Natural killer cell treated with Interleukin-12 subunit alpha and Interleukin-12 subunit beta and Interleukin-15 and Interleukin-18, amount 100 ng/mL, for 72 hours (primary cell): ENCODE data around the gene NCOR1. TPM values are rescaled to one million over a fixed set of nuclear protein-coding genes. Genes with fewer than 3 reads are reported as not detected.
A peak's percentile ranks its signal among the peaks of the same experiment; 100 is the strongest.

Source experiments
- ATAC-seq, 2 donors: fragments of 150-1000 bp; cut with Tn5 transposase in 1 of 2; sonication (Bioruptor Pico), chemical (Tn5 transposase) in 1 of 2; 2 replicates each; pipeline ENCODE4 v1.10.0; 2021
- DNase-seq: peaks from one replicate; pipeline ENCODE4 v3.0.0; 2022; ENCODE audit warnings: low spot score
- H3K27ac Mint-ChIP-seq, 2 donors: 1 replicate in 1 of 2; 2 replicates in 1 of 2; pipeline ENCODE4 v1.8.0; 2022; ENCODE audit warnings: mixed read lengths in 2 of 2, mild to moderate bottlenecking in 1 of 2, moderate library complexity in 1 of 2
- H3K27me3 Mint-ChIP-seq, 2 donors: 1 replicate in 1 of 2; 2 replicates in 1 of 2; pipeline ENCODE4 v1.8.0; 2022; ENCODE audit warnings: mixed read lengths in 2 of 2
- H3K36me3 Mint-ChIP-seq: one replicate; pipeline ENCODE4 v1.8.0; 2022; ENCODE audit warnings: mixed read lengths
- H3K4me1 Mint-ChIP-seq, 2 donors: 1 replicate in 1 of 2; 2 replicates in 1 of 2; pipeline ENCODE4 v1.8.0; 2022; ENCODE audit warnings: low read depth in 2 of 2, mixed read lengths in 2 of 2, mild to moderate bottlenecking in 1 of 2
- H3K4me3 Mint-ChIP-seq: one replicate; pipeline ENCODE4 v1.8.0; 2022; ENCODE audit warnings: mixed read lengths
- H3K9me3 Mint-ChIP-seq: 2 replicates; pipeline ENCODE4 v1.8.0; 2022; ENCODE audit warnings: mixed read lengths
- total RNA-seq, 2 donors: library from RNA; stranded (reverse); gene quantifications; one replicate each; pipeline ENCODE4 v1.2.3, GENCODE V29; 2022

NCOR1 gene
- total RNA-seq, 2 donors from 2014 or later = 146 to 193 TPM

DNA sequence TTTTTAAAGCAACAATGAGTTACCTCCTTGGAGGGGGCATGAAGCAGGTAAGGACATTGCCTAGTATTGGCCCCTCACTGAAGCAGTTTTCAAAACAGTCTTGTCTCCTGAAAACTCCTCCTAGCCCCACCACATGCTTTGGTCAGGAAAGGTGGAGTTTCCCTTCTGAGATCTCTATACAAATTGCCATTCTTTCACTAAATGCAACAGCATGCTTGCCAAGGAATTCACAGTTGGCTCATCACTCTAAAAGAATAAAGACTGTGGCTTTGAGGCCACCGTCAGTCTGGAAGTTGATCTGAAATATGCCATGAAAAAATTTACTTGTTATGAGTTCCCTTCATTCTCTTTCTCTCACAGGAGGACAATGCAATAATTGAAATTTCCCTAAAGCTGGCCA is 211.5 kb downstream of the NCOR1 start:
- Mint-ChIP-seq H3K27ac (no peak overlapping the region), H3K9me3 (no peaks in the 10 kb centered on the region), H3K4me3 (no peak overlapping the region), H3K36me3 (peaks cover 66% of the 10 kb centered on the region), H3K27me3 (no peaks in the 10 kb centered on the region), H3K4me1 (peaks cover 29 to 39% of the 10 kb centered on the region in 2 donors)
- DNase-seq (no peak), ATAC-seq (no peak)

DNA sequence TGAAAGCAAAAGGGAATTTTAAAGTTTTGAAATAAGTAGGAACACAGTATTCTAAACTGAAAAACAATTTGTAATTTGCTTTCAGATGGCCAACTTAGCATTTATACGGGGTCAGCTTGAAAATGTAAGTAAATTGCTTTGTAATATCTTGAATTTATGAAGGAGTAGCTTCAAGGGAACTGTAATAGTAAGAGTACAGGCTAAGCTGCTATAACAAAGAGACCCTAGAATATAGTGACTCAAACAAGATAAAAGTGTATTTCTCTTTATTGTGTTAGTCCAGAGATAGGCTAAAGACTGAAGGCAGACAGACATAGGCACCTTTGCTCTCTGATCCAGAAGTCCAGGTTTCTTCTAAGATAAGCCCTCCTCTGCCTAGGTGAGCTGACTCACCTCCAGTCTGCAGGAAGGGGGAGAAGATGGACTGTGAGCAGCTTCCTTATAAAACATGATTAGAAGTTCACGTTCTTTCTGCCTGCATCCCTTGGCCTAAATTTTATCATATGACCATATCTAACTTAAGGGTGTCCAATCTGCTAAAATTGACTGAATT is 212.6 kb downstream of the NCOR1 start:
- Mint-ChIP-seq H3K27ac (peak overlapping the region in 1 of 2 donors; percentile 80), H3K27me3 (no peaks in the 10 kb centered on the region), H3K9me3 (no peaks in the 10 kb centered on the region), H3K4me3 (no peak overlapping the region), H3K36me3 (peaks cover 56% of the 10 kb centered on the region), H3K4me1 (peaks cover 26 to 31% of the 10 kb centered on the region in 2 donors)
- ATAC-seq (no peak), DNase-seq (no peak)

DNA sequence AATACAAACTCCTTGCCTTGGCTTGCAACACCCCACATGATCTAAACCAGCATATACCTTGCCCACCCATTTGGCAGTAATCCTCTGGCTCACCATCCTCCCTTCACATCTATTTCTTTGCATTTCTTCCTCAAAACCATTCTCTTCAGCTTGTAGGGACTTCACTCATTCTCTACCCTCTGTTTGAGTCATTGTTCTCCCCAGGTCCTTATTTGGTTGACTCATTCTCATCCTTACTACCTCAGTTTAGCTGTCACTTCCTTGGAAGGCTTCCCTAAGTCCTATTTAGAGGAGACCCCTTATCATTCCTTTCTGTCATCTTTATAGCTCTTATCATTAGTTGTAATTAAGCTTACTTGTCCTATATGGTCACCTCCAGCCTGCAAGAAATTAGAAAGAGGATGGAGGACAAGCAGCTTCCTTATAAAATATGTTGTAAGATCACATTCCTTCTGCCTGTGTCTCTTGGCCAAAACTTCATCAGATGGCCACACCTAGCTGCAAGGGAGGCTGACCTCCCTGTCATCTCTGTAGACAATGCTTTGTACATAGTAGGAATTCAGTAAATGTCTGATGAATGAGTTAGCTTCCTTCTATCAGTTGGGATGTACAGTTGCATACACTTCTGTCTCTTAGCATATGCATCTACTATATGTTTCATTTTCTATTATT is 214.0 kb downstream of the NCOR1 start:
- ATAC-seq (no peak), DNase-seq (no peak)
- Mint-ChIP-seq H3K9me3 (no peaks in the 10 kb centered on the region), H3K4me1 (peaks cover 26% of the 10 kb centered on the region in 2 donors), H3K36me3 (peaks cover 49% of the 10 kb centered on the region), H3K27ac (peak overlapping the region; percentile 71 to 80), H3K4me3 (peak overlapping the region; percentile 95), H3K27me3 (no peaks in the 10 kb centered on the region)

DNA sequence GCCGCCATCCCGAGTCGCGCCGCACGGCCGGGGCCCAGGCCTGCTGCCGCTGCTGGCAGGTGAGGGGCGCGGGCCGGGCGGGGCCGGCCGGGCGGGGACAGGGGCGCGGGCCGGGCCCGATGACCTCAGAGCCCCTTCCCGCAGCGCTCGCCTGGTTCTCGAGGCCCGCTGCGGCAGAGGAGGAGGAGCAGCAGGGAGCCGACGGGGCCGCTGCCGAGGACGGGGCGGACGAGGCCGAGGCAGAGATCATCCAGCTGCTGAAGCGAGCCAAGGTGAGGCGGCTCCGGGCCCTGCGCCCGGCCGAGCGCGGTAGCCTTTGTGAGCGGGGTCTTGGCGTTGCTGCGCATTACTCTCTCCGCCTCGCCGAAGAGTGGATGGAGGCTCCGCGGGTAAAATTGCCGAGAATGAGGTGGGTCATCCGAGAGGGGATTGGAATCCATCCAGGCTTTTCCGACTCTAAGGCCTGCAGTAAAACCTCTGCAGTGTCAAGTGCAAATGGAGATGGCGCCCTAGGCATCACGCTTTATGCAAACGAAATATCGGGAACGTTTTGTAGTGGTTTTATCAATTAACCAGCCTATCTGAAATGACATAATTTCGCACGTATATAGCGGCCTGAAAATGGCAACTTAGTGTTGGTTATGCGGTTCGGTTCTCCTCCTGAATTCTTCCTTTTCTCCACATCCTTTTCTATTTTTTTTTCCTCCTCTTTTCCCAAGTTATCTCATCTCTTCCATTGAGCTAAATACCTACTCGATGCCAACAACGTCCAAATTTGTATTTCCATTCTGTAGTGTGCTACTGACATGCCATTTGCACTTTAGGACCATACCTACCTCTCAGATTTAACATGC is 215.1 kb downstream of the NCOR1 start:
- H3K4me3 Mint-ChIP-seq = peak overlapping the region; percentile 95
- peaks cover 45% of the 10 kb centered on the region for H3K36me3 Mint-ChIP-seq
- H3K27me3 Mint-ChIP-seq = no peaks in the 10 kb centered on the region
- H3K4me1 Mint-ChIP-seq = peaks cover 26% of the 10 kb centered on the region in 2 donors
- H3K9me3 Mint-ChIP-seq = no peaks in the 10 kb centered on the region
- H3K27ac Mint-ChIP-seq = peak overlapping the region; percentile 71 to 80
- ATAC-seq (peak in 1 of 2 donors; percentile 62), DNase-seq (no peak)

DNA sequence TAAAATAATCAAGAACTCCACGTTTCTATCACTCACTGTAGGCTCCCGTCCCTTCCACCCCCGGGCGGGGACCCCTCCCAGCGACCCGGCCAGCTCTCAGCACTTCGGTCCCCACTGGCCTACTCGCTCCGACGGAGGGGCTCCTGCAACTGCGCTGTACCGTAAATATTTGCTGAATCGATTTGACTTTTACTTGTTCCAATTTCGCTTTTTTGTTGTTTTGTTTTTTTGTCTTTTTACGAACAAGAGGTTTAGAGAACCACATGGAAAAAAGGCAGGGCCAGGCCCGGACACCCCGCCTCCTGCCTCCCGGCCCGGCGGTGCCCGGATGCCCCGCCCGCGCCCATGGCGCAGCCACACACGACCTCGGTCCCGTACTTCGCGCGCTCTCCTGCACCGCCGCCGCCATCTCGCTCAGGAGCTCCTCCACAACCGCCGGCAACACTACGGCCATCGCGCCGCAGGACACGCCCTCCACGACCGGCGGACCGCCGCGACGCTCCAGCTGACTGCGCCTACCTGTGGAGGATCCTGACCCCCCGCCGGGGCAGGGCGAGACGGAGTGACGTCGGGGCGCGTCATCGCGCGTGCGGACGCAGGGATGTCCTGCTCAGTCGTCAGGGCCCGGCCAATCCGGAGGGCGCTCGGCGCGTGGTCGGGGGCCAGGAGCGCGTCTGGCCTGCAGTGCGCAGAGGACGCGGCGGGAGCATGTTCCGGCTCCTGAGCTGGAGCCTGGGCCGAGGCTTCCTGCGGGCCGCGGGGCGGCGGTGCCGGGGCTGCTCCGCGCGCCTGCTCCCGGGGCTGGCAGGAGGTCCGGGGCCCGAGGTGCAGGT is 216.0 kb downstream of the NCOR1 start, which contains the start of the genes TTC19 and ZSWIM7:
TSS of gene TTC19 (plus strand) at position 684 of the 833 bp plus-strand sequence. CDS start at position 709, 25 bp downstream.
TSS of gene ZSWIM7 (minus strand) at position 564 of the 833 bp plus-strand sequence. CDS start at position 454, 110 bp downstream.
- peaks cover 36% of the 10 kb centered on the region for H3K36me3 Mint-ChIP-seq
- peak within 1 kb of the TSS; percentile 80 to 89 for H3K27ac Mint-ChIP-seq
- peak within 1 kb of the TSS; percentile 95 for H3K4me3 Mint-ChIP-seq
- ATAC-seq = peak; percentile 98
- DNase-seq = peak; percentile 97
- H3K4me1 Mint-ChIP-seq = peaks cover 24 to 26% of the 10 kb centered on the region in 2 donors
- no peaks in the 10 kb centered on the region for H3K27me3 Mint-ChIP-seq
- no peaks in the 10 kb centered on the region for H3K9me3 Mint-ChIP-seq

DNA sequence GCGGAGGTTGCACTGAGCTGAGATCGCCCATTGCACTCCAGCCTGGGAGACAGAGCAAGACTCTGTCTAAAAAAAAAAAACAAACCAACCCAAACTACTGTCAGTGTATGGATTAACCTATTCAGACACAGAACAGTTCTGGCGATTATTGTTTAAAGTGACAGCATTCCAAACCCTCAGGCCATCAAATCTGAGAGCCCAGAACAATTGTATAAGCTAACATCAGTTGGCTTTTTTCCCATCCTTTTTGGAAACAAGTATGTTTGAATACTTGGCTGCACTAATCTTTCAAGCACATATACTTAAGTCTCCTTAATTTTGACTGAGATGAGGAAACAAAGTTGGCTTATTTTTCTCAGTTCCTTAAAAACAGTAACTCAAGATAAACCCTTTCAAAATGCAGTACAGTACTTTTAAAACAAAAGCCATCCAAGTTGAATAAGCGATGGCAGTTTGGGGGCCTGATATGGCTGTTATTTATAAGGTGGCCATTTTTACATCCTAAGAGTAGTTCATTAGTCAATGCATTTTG is 217.2 kb downstream of the NCOR1 start:
- DNase-seq (no peak), ATAC-seq (no peak)
- peaks cover 26% of the 10 kb centered on the region for H3K36me3 Mint-ChIP-seq
- H3K4me3 Mint-ChIP-seq = peak overlapping the region; percentile 95
- peaks cover 24 to 26% of the 10 kb centered on the region in 2 donors for H3K4me1 Mint-ChIP-seq
- H3K27me3 Mint-ChIP-seq = no peaks in the 10 kb centered on the region
- H3K9me3 Mint-ChIP-seq = no peaks in the 10 kb centered on the region
- peak overlapping the region; percentile 80 to 89 for H3K27ac Mint-ChIP-seq

DNA sequence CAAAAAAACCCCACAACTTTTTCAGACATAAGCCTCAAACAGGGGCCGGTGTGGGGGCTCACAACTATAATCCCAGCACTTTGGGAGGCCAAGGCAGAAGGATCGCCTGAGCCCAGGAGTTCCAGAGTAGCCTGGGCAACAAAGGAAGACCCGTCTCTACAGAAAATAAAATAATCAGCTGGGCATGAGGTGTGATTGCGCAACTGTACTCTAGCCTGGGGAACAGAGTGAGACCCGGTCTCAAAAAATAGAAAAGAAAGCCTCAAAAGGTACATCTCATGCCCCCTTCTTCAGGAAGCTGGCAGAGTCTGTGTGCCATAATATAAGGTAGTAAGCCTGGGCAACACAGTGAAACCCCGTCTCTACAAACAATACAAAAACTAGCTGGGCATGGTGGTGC is 219.0 kb downstream of the NCOR1 start:
- H3K27ac Mint-ChIP-seq = no peak overlapping the region
- no peak overlapping the region for H3K4me3 Mint-ChIP-seq
- no peaks in the 10 kb centered on the region for H3K27me3 Mint-ChIP-seq
- no peak for DNase-seq
- peaks cover 11% of the 10 kb centered on the region for H3K36me3 Mint-ChIP-seq
- H3K4me1 Mint-ChIP-seq = peaks cover 15 to 16% of the 10 kb centered on the region in 2 donors
- H3K9me3 Mint-ChIP-seq = no peaks in the 10 kb centered on the region
- ATAC-seq = no peak

DNA sequence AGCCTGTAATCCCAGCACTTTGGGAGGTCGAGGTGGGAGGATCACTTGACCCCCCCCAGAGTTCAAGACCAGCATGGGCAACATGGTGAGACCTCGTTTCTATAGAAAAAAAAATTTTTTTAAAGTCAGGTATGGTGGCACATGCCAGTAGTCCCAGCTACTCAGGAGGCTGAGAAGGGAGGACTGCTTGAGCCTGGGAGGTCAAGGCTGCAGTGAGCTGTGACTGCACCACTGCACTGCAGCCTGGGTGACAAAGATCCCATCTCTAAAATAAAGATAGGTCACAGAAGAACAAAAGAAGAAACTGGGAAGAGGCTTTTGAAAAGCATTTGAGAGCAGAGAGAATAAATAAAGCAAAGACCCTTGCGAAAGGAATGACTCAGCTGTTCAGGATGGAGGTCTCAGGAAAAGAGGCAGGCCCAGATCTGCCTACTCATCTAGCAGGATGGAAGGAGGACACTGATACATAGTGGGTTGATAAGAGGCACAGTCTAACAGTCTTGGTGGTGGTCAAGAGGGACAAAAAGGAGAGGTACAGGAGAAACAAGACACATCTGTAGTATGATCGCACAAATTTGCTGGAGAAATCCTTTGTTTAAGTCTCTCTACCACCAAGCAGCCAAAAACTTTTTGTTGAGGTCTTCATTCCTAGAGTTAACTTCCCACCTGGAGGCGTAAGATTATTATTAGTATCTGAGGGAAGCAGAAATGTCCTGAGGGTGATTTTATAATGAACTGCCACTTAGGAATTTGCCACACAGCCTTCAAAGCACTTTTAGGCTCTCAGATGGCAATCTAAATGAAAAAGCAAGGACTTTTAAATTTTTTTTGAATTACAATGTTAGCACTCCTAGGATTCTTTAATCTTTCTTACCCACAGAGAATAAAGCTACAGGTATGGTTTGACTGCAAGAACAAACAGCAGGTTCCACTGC is 233.4 kb downstream of the NCOR1 start:
- Mint-ChIP-seq H3K9me3 (no peaks in the 10 kb centered on the region), H3K4me1 (peaks cover 5 to 7% of the 10 kb centered on the region in 2 donors), H3K36me3 (peaks cover 12% of the 10 kb centered on the region), H3K27ac (no peak overlapping the region), H3K4me3 (no peak overlapping the region), H3K27me3 (no peaks in the 10 kb centered on the region)
- DNase-seq = no peak
- no peak for ATAC-seq

DNA sequence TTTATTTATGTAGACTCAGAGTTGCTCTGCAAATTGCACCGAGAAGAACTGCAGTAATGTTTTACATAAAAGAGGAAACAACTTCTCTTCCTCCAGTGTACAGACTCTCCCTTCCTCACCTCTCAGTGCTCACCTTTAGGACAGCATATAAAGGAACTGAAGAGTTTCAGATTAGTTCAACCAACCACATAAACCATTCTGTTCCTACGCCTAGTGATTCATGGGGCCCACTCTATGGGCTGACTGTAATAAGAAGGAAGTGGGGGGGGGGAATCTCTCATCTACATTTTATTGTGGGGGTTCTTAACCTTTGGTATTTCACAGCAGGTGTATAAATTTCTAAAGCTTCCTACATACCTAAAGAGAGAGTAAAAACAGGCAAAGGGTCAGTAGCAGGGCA is 234.1 kb downstream of the NCOR1 start:
- Mint-ChIP-seq H3K36me3 (peaks cover 13% of the 10 kb centered on the region), H3K27ac (no peak overlapping the region), H3K4me1 (peaks cover 7 to 9% of the 10 kb centered on the region in 2 donors), H3K27me3 (no peaks in the 10 kb centered on the region), H3K9me3 (no peaks in the 10 kb centered on the region), H3K4me3 (no peak overlapping the region)
- ATAC-seq = peak in 1 of 2 donors; percentile 41
- DNase-seq = no peak

Other genes with a start within 250 kb of the NCOR1 start
- gene ZSWIM7, start 215.8 kb downstream of the NCOR1 start, total RNA-seq = 10 to 100 TPM in 1 of 2 donors, 1 to 10 TPM in 1; 6.9 to 12.1 TPM
- gene TTC19, start 215.7 kb downstream of the NCOR1 start, total RNA-seq = 10 to 100 TPM; 26.3 to 33.3 TPM
- gene PIGL, start 1.7 kb upstream of the NCOR1 start, total RNA-seq = 10 to 100 TPM; 26.4 to 67.4 TPM
- 10 to 100 TPM; 24.7 to 71.1 TPM for gene CENPV, start 137.9 kb upstream of the NCOR1 start, total RNA-seq
- gene UBB, start 165.6 kb upstream of the NCOR1 start, total RNA-seq = 1,000 to 10,000 TPM; 1,085 to 1,889 TPM
- 100 to 1,000 TPM in 1 of 2 donors, 10 to 100 TPM in 1; 83.8 to 125 TPM for gene TRPV2, start 200.0 kb upstream of the NCOR1 start, total RNA-seq